Activated T-cell treated with anti-CD3 and anti-CD28 coated beads for 24 hours (primary cell): ENCODE results near the gene NFIA.

Experiments
- DNase-seq: peaks from one replicate; pipeline ENCODE4 v3.0.0-alpha.2; 2020; ENCODE audit warnings: low read depth

NFIA gene

GRCh38 chr1:61152469-61153105 is 70.2 kb downstream of the NFIA start:
- DNase-seq: no peak

GRCh38 chr1:61156576-61157467 is 74.5 kb downstream of the NFIA start:
- DNase-seq: no peak

- DNase-seq: no peak
Measured at GRCh38 chr1:61157468-61157987, 75.2 kb downstream of the NFIA start.

GRCh38 chr1:61158591-61158990 is 76.2 kb downstream of the NFIA start:
- no peak for DNase-seq

DNA sequence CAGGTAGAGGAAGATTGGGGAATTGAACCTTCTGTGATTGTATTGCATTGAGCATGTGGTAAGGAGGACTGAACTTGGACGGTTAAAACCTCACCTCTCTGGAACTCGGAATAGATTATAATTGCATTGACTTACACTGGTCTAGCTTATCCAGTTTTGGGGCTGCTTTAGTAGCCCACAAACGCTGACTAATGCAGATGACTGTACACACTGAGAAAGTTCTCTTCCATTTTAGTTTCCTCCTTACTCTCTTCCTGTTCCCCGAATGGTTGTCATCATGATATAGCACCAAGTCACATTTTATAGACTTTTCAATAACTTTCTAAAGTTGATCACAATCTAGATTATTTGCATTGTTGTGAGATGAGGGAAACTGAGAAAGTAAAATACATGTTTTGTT is 78.2 kb downstream of the NFIA start:
- DNase-seq: no peak

DNA sequence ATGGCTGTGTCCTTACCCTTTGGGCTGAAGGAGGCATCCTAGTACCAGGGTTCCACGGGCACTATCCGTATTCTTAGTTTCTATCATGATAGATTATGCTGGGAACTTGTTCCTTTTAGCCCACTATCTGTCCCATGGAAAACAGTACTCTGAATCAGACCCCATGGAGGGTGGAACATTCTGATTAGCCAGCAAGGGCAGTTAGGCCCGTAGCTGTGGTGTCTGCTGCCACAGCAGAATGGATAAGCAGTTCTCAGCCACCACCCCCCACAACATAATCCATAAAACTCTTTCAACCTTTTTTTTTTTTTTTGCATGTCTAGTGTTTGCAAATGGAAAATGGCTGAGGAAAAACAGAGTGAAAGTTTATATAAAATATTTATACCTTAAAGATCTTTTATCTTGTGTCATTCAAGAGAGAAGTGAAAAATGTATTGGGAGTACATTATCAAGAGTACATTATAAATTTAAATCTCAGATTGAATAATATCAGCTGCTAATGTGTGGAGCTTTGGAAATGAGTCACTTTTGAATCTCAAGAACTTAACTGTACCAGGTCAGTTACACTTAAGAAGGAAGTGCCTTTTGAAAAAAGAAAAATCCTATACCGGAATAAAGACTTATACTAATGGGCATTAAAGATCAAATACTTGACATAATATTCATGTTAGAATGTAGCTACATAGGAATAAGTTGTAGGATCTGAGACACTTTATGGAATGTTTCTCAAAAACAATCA is 80.3 kb downstream of the NFIA start:
- no peak for DNase-seq

DNA sequence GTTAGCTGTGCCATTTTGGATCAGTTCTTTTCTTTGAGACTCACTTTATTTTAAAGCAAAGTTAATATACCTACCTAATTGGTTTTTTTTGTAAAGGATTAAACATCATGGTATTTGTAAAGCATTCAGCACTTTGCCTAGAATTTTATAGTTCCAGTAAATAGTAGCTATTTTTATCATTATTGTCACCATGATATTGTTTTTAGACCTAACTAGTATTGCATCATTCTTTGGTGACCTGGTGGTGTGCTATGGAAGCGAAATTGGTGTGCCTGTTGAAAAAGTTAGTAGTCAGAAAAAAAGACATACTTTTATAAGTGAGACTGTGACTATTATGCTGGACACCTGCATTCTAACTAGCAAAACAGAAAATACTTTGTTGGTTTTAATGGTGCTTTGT is 81.0 kb downstream of the NFIA start:
- DNase-seq: no peak

GRCh38 chr1:61165402-61165801 is 83.0 kb downstream of the NFIA start:
- no peak for DNase-seq

DNA sequence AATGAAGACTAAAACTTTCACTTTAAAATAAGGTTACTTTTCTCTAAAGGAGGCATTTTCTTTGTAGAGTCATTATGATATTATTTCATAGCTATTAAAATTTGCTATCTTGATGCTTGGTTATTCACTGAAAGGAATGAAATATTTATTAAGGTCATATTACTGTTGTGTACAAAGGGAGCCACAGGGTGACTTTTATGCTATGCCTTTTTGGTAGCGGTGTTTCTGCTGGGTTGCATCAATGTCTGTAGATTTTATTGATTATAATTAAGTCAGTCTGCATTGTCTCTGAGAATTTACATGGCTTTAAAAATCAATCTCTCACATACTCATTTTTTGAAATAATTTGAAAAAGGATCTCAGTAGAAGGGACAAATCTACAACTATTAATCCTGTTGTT is 84.9 kb downstream of the NFIA start:
- DNase-seq: no peak

DNA sequence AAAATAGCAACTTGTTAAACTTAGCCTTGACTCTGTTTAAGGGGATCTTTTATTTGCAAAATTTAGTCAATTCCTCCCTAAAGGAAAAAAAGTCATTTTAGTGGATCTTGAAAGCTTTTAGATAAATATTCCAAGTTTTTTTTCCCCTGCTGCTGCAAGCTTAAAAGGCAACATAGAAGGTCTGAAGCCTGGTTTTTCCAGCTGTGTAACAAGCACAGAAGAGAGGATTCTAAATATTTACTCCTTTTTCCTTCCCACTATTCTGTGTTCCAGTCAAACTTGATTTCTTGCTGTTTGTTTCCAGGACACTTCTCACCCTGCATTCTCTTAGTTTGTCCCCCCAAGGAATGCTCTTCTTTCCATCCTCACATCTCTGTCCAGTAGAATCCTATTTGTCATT is 86.7 kb downstream of the NFIA start:
- no peak for DNase-seq

DNA sequence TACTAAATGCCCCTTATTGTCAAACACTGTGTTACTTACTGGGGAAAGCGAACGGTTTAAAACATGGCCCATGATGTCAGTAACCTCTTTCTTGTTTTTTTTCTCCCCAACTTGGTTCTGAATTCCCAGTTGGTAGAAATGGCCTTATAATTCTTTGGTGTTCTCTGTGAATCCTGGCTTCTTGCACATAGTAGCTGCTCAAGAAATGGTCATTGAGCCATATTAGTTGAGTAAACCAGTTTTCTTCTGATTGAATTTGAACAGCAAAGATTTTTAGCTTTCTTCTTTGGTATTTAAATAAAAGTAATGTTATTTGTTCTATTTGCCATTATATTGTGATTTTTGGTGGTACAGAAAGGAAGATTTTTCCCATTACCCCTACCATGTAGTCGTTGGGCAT is 87.3 kb downstream of the NFIA start:
- DNase-seq: no peak

GRCh38 chr1:61170328-61171238 is 88.2 kb downstream of the NFIA start:
- DNase-seq: no peak

DNA sequence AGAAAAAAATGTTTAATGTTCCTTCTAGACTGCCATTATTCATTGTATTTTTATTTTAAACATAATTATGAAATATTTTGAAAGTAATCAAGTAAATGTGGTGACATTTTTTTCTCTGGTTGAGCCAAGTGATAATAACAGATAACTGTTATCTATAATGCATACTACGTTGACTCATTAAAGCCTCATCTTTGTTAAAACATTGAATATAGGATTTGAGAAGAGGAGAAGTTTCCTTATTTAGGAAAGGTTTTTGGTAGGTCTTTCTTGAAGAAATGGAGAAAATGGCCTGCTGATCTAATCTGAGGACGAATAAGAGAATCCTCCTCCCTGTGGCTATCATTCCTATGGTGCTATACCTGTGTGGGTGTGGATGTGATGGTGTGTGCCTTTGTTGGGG is 89.0 kb downstream of the NFIA start:
- DNase-seq: no peak

DNA sequence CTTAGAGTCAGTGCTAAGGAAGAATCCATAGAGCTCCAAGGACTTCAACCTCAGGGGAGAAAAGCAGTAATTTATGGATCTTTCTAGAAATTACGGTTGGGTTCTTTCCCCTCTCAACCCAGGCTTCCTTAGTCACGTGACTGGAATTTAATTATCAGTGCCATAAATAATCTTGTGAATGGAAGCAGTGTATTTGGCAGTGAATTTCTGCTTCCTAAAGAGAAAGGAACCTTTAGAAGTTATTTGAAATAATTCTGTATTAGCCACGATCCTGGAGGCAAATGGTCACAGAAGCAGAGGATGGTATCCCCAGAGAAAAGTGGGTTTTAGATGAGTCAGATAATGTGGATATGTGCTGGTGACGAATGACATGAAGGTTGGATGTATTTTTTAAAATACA is 89.6 kb downstream of the NFIA start:
- no peak for DNase-seq

- no peak for DNase-seq
Measured at GRCh38 chr1:61173118-61173517, 90.8 kb downstream of the NFIA start.

GRCh38 chr1:61174060-61174795 is 91.9 kb downstream of the NFIA start:
- no peak for DNase-seq

DNA sequence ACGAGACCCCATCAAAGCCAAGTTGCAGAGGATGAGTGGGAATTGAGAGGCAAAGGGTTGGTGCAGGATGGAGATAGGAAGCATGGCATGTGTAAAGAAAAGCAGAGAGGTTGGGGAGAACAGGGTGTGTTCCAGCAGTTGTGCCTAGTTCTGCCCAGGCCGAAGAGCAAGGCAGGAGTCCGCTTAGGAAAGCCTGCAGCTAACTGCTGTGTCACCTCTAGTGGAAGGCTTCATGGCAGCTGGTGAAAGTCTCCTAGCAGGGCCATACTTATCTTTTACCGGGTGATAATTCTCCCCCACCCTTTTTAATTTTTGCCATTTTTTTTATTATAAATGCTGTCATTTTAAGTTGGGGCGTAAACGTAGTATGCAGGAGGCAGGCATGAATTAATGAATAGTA is 93.6 kb downstream of the NFIA start:
- no peak for DNase-seq

GRCh38 chr1:61181067-61182038 is 99.0 kb downstream of the NFIA start:
- DNase-seq: no peak

GRCh38 chr1:61182049-61182448 is 99.7 kb downstream of the NFIA start:
- DNase-seq: no peak

DNA sequence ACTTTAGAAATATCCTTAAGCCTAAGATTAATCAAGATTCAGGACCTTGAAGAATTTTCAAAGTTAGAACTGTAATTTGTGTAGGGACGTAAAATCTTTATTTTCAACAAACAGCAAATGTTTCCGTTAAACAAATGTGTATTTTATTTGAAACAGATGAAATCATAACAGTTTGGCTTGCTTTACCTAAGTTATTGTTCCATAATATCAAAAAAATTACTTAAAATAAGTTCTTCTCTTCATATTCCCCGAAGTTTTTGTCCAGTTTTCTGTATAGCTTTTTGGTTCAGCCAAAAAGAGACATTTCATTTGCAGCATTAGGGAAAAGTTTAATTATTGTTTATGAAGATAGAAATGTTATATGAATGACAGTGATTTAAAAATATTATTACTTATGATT is 100.1 kb downstream of the NFIA start:
- no peak for DNase-seq
